ENCODE data around the gene GRK5. TPM values are rescaled to one million over a fixed set of nuclear protein-coding genes. Genes with fewer than 3 reads are reported as not detected.

Gene GRK5
- total and polyA plus RNA-seq, 9 of the 15 experiments (the other 6 are each of a cell fraction or from before 2014, with no cell fraction given): 0.46 to 0.83 (median 0.67) TPM; not detected in 2

DNA sequence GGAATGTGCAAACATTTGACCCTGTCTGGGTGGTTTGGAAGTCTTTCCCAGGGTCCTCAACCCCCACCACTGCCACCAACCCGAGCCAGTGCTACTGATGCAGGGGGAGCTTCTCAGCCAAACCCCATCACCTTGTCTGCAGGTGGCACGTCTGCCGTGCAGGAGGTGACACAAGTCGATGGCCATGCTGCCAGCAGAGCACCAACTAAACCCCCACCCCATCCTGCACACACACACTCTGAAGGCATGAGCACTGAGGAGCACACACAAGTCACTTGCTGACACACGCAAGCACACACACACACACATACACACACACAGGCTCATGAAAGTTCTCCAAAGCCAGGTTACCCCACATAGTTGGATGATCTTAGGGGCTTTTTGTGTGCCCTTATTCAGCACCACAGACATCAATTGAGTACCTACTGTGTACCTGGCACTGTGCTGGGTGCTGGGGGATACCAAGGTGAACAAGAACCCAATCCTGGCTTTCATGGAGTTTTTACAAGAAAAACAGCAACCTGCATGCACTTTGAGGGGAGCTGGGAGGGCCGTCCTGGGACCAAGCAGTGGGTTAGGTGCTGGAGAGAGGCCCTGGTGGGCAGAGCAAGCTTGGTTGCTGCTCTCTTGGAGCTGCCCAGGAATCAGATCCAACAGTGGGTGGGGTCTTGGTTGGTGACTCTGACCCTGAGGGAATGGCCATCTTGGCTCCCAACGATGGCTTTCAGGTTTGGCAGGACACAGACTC lies 216.3 kb downstream of the GRK5 start (continued):
- TF ChIP-seq, protein P1, sequence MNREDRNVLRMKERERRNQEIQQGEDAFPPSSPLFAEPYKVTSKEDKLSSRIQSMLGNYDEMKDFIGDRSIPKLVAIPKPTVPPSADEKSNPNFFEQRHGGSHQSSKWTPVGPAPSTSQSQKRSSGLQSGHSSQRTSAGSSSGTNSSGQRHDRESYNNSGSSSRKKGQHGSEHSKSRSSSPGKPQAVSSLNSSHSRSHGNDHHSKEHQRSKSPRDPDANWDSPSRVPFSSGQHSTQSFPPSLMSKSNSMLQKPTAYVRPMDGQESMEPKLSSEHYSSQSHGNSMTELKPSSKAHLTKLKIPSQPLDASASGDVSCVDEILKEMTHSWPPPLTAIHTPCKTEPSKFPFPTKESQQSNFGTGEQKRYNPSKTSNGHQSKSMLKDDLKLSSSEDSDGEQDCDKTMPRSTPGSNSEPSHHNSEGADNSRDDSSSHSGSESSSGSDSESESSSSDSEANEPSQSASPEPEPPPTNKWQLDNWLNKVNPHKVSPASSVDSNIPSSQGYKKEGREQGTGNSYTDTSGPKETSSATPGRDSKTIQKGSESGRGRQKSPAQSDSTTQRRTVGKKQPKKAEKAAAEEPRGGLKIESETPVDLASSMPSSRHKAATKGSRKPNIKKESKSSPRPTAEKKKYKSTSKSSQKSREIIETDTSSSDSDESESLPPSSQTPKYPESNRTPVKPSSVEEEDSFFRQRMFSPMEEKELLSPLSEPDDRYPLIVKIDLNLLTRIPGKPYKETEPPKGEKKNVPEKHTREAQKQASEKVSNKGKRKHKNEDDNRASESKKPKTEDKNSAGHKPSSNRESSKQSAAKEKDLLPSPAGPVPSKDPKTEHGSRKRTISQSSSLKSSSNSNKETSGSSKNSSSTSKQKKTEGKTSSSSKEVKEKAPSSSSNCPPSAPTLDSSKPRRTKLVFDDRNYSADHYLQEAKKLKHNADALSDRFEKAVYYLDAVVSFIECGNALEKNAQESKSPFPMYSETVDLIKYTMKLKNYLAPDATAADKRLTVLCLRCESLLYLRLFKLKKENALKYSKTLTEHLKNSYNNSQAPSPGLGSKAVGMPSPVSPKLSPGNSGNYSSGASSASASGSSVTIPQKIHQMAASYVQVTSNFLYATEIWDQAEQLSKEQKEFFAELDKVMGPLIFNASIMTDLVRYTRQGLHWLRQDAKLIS (CRISPR knock-in tag; IDR thresholded peaks at IDR 0.05): no peak

DNA sequence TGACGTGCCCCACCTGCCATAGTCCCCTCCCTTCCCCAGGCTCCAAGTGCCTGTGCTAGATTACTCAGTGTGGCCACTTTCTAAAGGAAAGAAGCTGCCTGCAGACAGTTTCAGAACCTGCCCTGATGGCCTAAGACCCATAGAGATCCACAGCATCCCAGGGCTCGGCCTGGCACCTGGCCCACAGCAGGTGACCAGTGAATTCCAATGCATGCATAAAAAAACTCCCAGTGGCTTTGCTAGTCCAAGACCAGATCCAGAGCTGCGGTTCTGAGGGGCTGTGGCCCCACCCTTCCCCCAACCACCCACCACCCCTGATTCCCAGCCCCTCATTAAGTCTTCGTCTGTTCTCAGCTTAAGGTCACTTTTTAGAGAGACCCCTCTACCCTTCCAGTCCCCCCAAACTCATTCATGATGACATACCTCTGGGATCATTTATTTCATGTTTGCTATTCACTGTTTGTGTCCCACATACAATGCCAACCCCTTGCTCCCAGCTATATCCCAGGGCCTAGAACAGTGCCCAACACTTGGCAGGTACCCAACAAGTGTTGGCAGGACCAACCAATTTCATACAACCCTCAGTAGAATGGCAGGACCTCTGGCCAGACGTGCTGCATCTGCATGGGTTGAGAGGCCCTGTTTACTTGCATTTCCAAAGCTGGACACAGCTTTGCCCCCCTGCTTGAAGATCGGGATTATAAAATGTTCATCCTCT lies 217.0 kb downstream of the GRK5 start:
- no peak for ATAC-seq
- Histone ChIP-seq H2AFZ (ENCODE audit: low read depth, low read length) (no peak overlapping the region), H3K4me3 (no peak overlapping the region), H3K9me3 (replicated peaks; ENCODE audit: control insufficient read depth, insufficient read depth, low read depth, low read length) (no peaks in the 10 kb centered on the region), H3K27me3 (ENCODE audit: control insufficient read depth in 2 of 2, insufficient read depth in 2 of 2, low read length in 2 of 2) (peaks cover 0 to 22% of the 10 kb centered on the region in 2 experiments; a peak in 2 of 5 replicates), H3K79me2 (ENCODE audit: control insufficient read depth, insufficient read depth, low read length) (no peaks in the 10 kb centered on the region), H3K9ac (ENCODE audit: insufficient read depth in 1 of 2, low read depth in 2 of 2, low read length in 2 of 2) (no peak overlapping the region), H3K36me3 (ENCODE audit: control insufficient read depth, insufficient read depth, low read length) (no peaks in the 10 kb centered on the region), H4K20me1 (replicated peaks; ENCODE audit: control insufficient read depth, insufficient read depth, low read length) (no peaks in the 10 kb centered on the region), H3K9me1 (ENCODE audit: control insufficient read depth, insufficient read depth, low read length) (no peaks in the 10 kb centered on the region), H3K4me2 (ENCODE audit: insufficient read depth, low read length) (no peak overlapping the region), H3K27ac (ENCODE audit: extremely low read depth, low read depth, low read length) (no peak overlapping the region), H3K4me1 (replicated peaks in 1 of 2; ENCODE audit: control insufficient read depth in 2 of 2, insufficient read depth in 2 of 2, low read length in 2 of 2) (peaks cover 0 to 4% of the 10 kb centered on the region in 2 experiments; a peak in 3 of 5 replicates)
- no TSS peak for BruUV-seq (replicated peaks)
- POLR2A ChIA-PET: interaction anchor here (0.6 kb wide), 1 partner anchor 10 kb away, joined by 4 read pairs; no protein-coding TSS in a partner anchor
- FAIRE-seq: no peak
- DNase-seq (ENCODE audit: extremely low read depth in 1 of 4, low spot score in 3 of 4): no peak
- in situ Hi-C loops (cut with MboI) (no loop called here), intact Hi-C loops (cut with micrococcal nuclease) (no loop called here)
- CTCF ChIA-PET (ENCODE audit: low intra/inter-chr PET ratio): no interaction called here
- 3% methylated on average over 6 of the region's 6 CpGs for WGBS (ENCODE audit: insufficient coverage, low coverage, missing lambda C conversion rate)
- TF ChIP-seq ZBTB9 (CRISPR knock-in tag; IDR thresholded peaks at IDR 0.05): no peak
- TF ChIP-seq NR2C1 (IDR thresholded peaks at IDR 0.05): no peak
- no peak for TF ChIP-seq NR2C1 (tag; IDR thresholded peaks at IDR 0.05)
- no peak for TF ChIP-seq ZNF764 (CRISPR knock-in tag; IDR thresholded peaks at IDR 0.05; ENCODE audit: low read depth)
- no peak for TF ChIP-seq NONO (IDR thresholded peaks at IDR 0.05; ENCODE audit: low read depth in 2 of 2, low read length in 1 of 2)
- no peak for TF ChIP-seq SMARCB1 (IDR thresholded peaks at IDR 0.05; ENCODE audit: insufficient read length, low read depth)
- TF ChIP-seq CLOCK (CRISPR knock-in tag; IDR thresholded peaks at IDR 0.05; ENCODE audit: borderline replicate concordance): no peak

Data from K562 (cell line).